SHP77 (cell line): ENCODE results near the gene FAM193B.
"Not testable (repeated sequence)": the region's sequence is repeated elsewhere in the genome, so short reads cannot be mapped to it uniquely, and the experiment has no call there.

ENCODE experiments used
- DNase-seq, 2 experiments: peaks; one replicate each; lab custom pipeline; 2025; lab: John Stamatoyannopoulos, UW

FAM193B gene

GRCh38 chr5:177576169-177576568 is 21.8 kb upstream of the FAM193B start:
- DNase-seq, result peak; percentile 33 to 59

GRCh38 chr5:177575488-177575887 is 21.1 kb upstream of the FAM193B start:
- DNase-seq, result no peak

- no peak for DNase-seq
Measured at GRCh38 chr5:177569894-177570293, 15.5 kb upstream of the FAM193B start.

GRCh38 chr5:177568326-177568725 is 14.0 kb upstream of the FAM193B start:
- DNase-seq, result no peak

GRCh38 chr5:177565046-177565445 is 10.7 kb upstream of the FAM193B start:
- no peak for DNase-seq

- DNase-seq, result not testable (repeated sequence)
Measured at GRCh38 chr5:177559446-177559941, 5.1 kb upstream of the FAM193B start.

- DNase-seq, result no peak
Measured at GRCh38 chr5:177557796-177558195, 3.4 kb upstream of the FAM193B start.

GRCh38 chr5:177557041-177557647 is 2.8 kb upstream of the FAM193B start:
- DNase-seq, result no peak

GRCh38 chr5:177555665-177556064 is 1.3 kb upstream of the FAM193B start:
- DNase-seq, result no peak

GRCh38 chr5:177555228-177555627 is 865 bp upstream of the FAM193B start:
- no peak for DNase-seq

- no peak for DNase-seq
Measured at GRCh38 chr5:177553671-177554429, 513 bp downstream of the FAM193B start.

- DNase-seq, result no peak
Measured at GRCh38 chr5:177552839-177553455, 1.4 kb downstream of the FAM193B start.

GRCh38 chr5:177550122-177550521 is 4.2 kb downstream of the FAM193B start:
- no peak for DNase-seq

- DNase-seq, result no peak
Measured at GRCh38 chr5:177548495-177548894, 5.9 kb downstream of the FAM193B start.

- no peak for DNase-seq
Measured at GRCh38 chr5:177547736-177548135, 6.6 kb downstream of the FAM193B start.

- DNase-seq, result no peak
Measured at GRCh38 chr5:177546258-177546741, 8.1 kb downstream of the FAM193B start.

GRCh38 chr5:177545487-177546257 is 8.7 kb downstream of the FAM193B start:
- no peak for DNase-seq

- DNase-seq, result no peak
Measured at GRCh38 chr5:177542816-177543465, 11.4 kb downstream of the FAM193B start.

- DNase-seq, result no peak
Measured at GRCh38 chr5:177540438-177540837, 13.9 kb downstream of the FAM193B start.

- no peak for DNase-seq
Measured at GRCh38 chr5:177539411-177539810, 15.0 kb downstream of the FAM193B start.

GRCh38 chr5:177538876-177539275 is 15.5 kb downstream of the FAM193B start:
- DNase-seq, result no peak
